Adrenal gland (tissue), 12 donors: ENCODE data around the gene ATXN7. TPM values are rescaled to one million over a fixed set of nuclear protein-coding genes. Genes with fewer than 3 reads are reported as not detected.

Experiments
- DNase-seq, 7 donors: peaks; one replicate each; pipeline ENCODE4 v3.0.0-alpha.2; 2019 to 2020
- H3K27ac ChIP-seq, 5 donors: fragments of 200-600 bp; sonication (generic) in 4 of 5; 1 replicate in 3 of 5; 2 replicates in 2 of 5; pipeline versions ENCODE4 v1.5.1 to v1.8.0; 2016 to 2020; ENCODE audit warnings: mild to moderate bottlenecking in 1 of 5
- H3K27me3 ChIP-seq: fragments of 200-600 bp; 2 replicates; pipeline ENCODE4 v1.8.0; 2021
- H3K36me3 ChIP-seq, 2 donors: fragments of 200-600 bp; replicated peaks in 1 of 2; 1 replicate in 1 of 2; 2 replicates in 1 of 2; pipeline versions ENCODE4 v1.5.1 to v1.8.0; 2018 to 2022
- H3K4me1 ChIP-seq, 2 donors: fragments of 200-600 bp; replicated peaks in 1 of 2; 1 replicate in 1 of 2; 2 replicates in 1 of 2; pipeline versions ENCODE4 v1.5.1 to v1.8.0; 2018 to 2021
- H3K4me3 ChIP-seq, 4 donors: fragments of 200-600 bp; sonication (generic) in 3 of 4; one replicate each; pipeline ENCODE4 v1.5.1; 2016 to 2018
- H3K9me3 ChIP-seq, 3 donors: fragments of 200-600 bp; sonication (generic) in 1 of 3; replicated peaks in 1 of 3; 1 replicate in 2 of 3; 2 replicates in 1 of 3; pipeline versions ENCODE4 v1.5.1 to v1.8.0; 2016 to 2021
- WGBS, 4 donors: extraction: QIAGEN DNeasy Blood & Tissue Kit in 2 of 4; methylation state at CpG; one replicate each; pipeline versions ENCODE4 v1.1.5 to v1.1.7; 2013 to 2017; 5-methylcytosine and 5-hydroxymethylcytosine counted together
- intact Hi-C, 2 donors: fragments of 100-400 bp; cut with DNase I; formaldehyde crosslinking; loops; one replicate each; pipeline versions ENCODE4 v1.14.1 to v1.15.0; 2022 to 2023
- polyA plus RNA-seq, 3 donors: library from polyadenylated mRNA; stranded (reverse); fragments of 200-250 nt in 2 of 3; fragments of 350-450 nt in 1 of 3; fragmentation: Illumina TruSeq in 1 of 3; extraction: RNeasy Lipid Tissue Mini Kit (QIAGEN cat#74804) in 1 of 3; gene quantifications; one replicate each; pipeline ENCODE4 v1.2.3, GENCODE V29; 2013 to 2014
- small RNA-seq, 2 donors: library from RNA; depleted of rRNA; stranded (forward); fragments of <200 nt; gene quantifications; one replicate each; pipeline ENCODE3, GENCODE V24; 2016
- total RNA-seq, 9 donors: library from RNA; depleted of rRNA in 4 of 9; stranded (reverse); fragments of >200 nt in 4 of 9; fragments of 120-200 nt in 1 of 9; fragmentation: NEBNext Ultra II Directional in 1 of 9; extraction: Animal tissue kit (Norgen Biotek cat#: 25700) in 1 of 9; gene quantifications; one replicate each; pipeline versions ENCODE4 v1.1.0 to v1.2.4, GENCODE V29; 2013 to 2023
- TF ChIP-seq, protein P1 (sequence below), 6 experiments: fragments of 450-650 bp in 4 of 6; fragments of 200-600 bp in 2 of 6; sonication (generic) in 1 of 6; IDR thresholded peaks; 1 replicate in 5 of 6; 2 replicates in 1 of 6; pipeline versions ENCODE4 v1.5.1 to v1.8.0; 2016 to 2021; ENCODE audit warnings: antibody characterized with exemption in 6 of 6, mild to moderate bottlenecking in 2 of 6, moderate library complexity in 1 of 6
- donor health status: healthy with polysubstance abuse.
- donor health status: Bipolar disorder and iron deficiency.
- donor health status: DM: yes; HTN: yes; CAD: no.
- donor health status: DM: no; HTN: no; CAD: no.
- donor health status: DM: no; HTN: no; CAD: no.
- donor health status: DM: yes; HTN: yes; CAD: no.

Gene ATXN7
- total and polyA plus RNA-seq, 12 donors = 4.1 to 27.3 (median 18.0) TPM

DNA sequence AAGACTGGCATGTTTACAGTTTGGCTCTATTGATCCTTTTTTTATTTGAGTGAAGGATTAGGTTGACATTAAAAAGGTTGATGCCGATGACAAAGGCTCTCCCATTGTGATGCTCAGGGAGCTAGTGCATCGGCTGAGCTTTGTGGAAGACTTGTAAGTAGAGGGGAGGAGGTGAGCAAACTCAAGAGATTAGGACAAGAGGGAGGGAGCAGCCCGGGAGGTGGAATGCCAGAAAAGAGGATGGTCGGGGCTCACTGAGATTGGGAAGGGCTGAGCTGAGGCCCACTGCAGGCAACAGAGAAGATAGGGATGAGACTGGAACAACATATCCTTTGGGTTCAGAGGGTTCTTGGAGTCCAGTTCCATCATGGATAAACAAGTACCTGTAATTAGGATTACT is 186.2 kb downstream of the ATXN7 start:
- Histone ChIP-seq H3K4me3 (no peak overlapping the region), H3K27me3 (no peaks in the 10 kb centered on the region), H3K4me1 (no peaks in the 10 kb centered on the region), H3K27ac (no peak overlapping the region), H3K36me3 (no peaks in the 10 kb centered on the region), H3K9me3 (no peaks in the 10 kb centered on the region)
- intact Hi-C loops = no loop called here
- DNase-seq = no peak
- 78 to 91% (median 86%) methylated on average over 4 of the region's 4 CpGs for WGBS, 4 donors
- TF ChIP-seq, protein P1, sequence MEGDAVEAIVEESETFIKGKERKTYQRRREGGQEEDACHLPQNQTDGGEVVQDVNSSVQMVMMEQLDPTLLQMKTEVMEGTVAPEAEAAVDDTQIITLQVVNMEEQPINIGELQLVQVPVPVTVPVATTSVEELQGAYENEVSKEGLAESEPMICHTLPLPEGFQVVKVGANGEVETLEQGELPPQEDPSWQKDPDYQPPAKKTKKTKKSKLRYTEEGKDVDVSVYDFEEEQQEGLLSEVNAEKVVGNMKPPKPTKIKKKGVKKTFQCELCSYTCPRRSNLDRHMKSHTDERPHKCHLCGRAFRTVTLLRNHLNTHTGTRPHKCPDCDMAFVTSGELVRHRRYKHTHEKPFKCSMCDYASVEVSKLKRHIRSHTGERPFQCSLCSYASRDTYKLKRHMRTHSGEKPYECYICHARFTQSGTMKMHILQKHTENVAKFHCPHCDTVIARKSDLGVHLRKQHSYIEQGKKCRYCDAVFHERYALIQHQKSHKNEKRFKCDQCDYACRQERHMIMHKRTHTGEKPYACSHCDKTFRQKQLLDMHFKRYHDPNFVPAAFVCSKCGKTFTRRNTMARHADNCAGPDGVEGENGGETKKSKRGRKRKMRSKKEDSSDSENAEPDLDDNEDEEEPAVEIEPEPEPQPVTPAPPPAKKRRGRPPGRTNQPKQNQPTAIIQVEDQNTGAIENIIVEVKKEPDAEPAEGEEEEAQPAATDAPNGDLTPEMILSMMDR (IDR thresholded peaks at IDR 0.05) = no peak

Small RNA genes lying within 50 kb of the gene (small RNA-seq; reads per million reads assigned to genes)
- 0 reads per million in 2 donors for gene SCAANT1

Other genes starting within 250 kb of the ATXN7 start
- not detected for gene SNTN, start 211.2 kb upstream of the ATXN7 start, total RNA-seq
- gene SNTN, start 211.2 kb upstream of the ATXN7 start, polyA plus RNA-seq = not detected
- not detected for gene C3orf49, start 44.6 kb upstream of the ATXN7 start, total RNA-seq
- gene C3orf49, start 44.6 kb upstream of the ATXN7 start, polyA plus RNA-seq = not detected
- gene THOC7, start 62 bp upstream of the ATXN7 start, total RNA-seq = 10 to 100 TPM; 34.8 to 81.3 (median 64.4) TPM
- gene THOC7, start 62 bp upstream of the ATXN7 start, polyA plus RNA-seq = 100 to 1,000 TPM; 113 to 144 (median 142) TPM
- 1 to 10 TPM in 1 of 9 donors, not detected in 8; 1.3 TPM for gene SCAANT1, start 48.5 kb downstream of the ATXN7 start, total RNA-seq
- 1 to 10 TPM in 1 of 3 donors, not detected in 2; 1.6 TPM for gene SCAANT1, start 48.5 kb downstream of the ATXN7 start, polyA plus RNA-seq
- gene PSMD6, start 159.6 kb downstream of the ATXN7 start, total RNA-seq = 100 to 1,000 TPM in 4 of 9 donors, 10 to 100 TPM in 5; 67.7 to 206 (median 97.9) TPM
- 100 to 1,000 TPM in 1 of 3 donors, 10 to 100 TPM in 2; 52.8 to 205 (median 54.7) TPM for gene PSMD6, start 159.6 kb downstream of the ATXN7 start, polyA plus RNA-seq